ENCODE measurements around the gene MON2.
A peak's percentile ranks its signal among the peaks of the same experiment; 100 is the strongest.
"Not testable (repeated sequence)": the region's sequence is repeated elsewhere in the genome, so short reads cannot be mapped to it uniquely, and the experiment has no call there.

MON2 gene

GRCh38 chr12:62522984-62523383 lies 56.4 kb downstream of the MON2 start:
- no peak overlapping the region for H3K4me3 Mint-ChIP-seq
- H3K36me3 Mint-ChIP-seq, result peaks cover 18% of the 10 kb centered on the region
- no peaks in the 10 kb centered on the region for H3K9me3 Mint-ChIP-seq
- H3K27ac Mint-ChIP-seq, result no peak overlapping the region
- ATAC-seq, result no peak
- no peaks in the 10 kb centered on the region for H3K4me1 Mint-ChIP-seq
- H3K27me3 Mint-ChIP-seq, result no peaks in the 10 kb centered on the region

GRCh38 chr12:62523619-62524018 lies 57.0 kb downstream of the MON2 start:
- Mint-ChIP-seq H3K4me3 (no peak overlapping the region), H3K9me3 (no peaks in the 10 kb centered on the region), H3K27ac (no peak overlapping the region), H3K4me1 (no peaks in the 10 kb centered on the region), H3K27me3 (no peaks in the 10 kb centered on the region), H3K36me3 (peaks cover 13% of the 10 kb centered on the region)
- ATAC-seq, result no peak

GRCh38 chr12:62525271-62525670 lies 58.6 kb downstream of the MON2 start:
- Mint-ChIP-seq H3K27ac (peak overlapping the region; percentile 12), H3K4me1 (no peaks in the 10 kb centered on the region), H3K4me3 (no peak overlapping the region), H3K9me3 (no peaks in the 10 kb centered on the region), H3K27me3 (no peaks in the 10 kb centered on the region), H3K36me3 (peaks cover 16% of the 10 kb centered on the region)
- ATAC-seq, result no peak

DNA sequence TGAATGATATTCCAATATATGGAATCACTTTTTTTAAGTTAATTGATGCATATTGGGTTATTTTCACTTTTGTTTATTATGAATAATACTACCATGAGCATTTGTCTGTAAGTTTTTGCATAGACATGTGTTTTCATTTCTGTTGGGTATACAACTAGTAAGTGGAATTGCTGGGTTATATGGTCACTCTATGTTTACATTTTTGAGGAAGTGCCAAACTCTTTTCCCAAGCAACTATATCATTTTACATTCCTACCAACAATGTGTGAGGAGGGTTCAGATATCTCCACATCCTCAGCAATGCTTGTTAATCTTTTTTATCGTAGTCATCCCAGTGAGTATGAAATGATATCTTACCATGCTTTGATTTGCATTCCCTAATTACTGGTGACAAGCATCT lies 64.0 kb downstream of the MON2 start:
- ATAC-seq, result no peak
- Mint-ChIP-seq H3K27ac (no peak overlapping the region), H3K9me3 (no peaks in the 10 kb centered on the region), H3K27me3 (no peaks in the 10 kb centered on the region), H3K36me3 (peaks cover 32% of the 10 kb centered on the region), H3K4me3 (no peak overlapping the region), H3K4me1 (no peaks in the 10 kb centered on the region)

GRCh38 chr12:62532333-62532732 lies 65.7 kb downstream of the MON2 start:
- Mint-ChIP-seq H3K4me3 (no peak overlapping the region), H3K9me3 (no peaks in the 10 kb centered on the region), H3K27ac (no peak overlapping the region), H3K4me1 (no peaks in the 10 kb centered on the region), H3K36me3 (peaks cover 32% of the 10 kb centered on the region), H3K27me3 (no peaks in the 10 kb centered on the region)
- ATAC-seq, result no peak

DNA sequence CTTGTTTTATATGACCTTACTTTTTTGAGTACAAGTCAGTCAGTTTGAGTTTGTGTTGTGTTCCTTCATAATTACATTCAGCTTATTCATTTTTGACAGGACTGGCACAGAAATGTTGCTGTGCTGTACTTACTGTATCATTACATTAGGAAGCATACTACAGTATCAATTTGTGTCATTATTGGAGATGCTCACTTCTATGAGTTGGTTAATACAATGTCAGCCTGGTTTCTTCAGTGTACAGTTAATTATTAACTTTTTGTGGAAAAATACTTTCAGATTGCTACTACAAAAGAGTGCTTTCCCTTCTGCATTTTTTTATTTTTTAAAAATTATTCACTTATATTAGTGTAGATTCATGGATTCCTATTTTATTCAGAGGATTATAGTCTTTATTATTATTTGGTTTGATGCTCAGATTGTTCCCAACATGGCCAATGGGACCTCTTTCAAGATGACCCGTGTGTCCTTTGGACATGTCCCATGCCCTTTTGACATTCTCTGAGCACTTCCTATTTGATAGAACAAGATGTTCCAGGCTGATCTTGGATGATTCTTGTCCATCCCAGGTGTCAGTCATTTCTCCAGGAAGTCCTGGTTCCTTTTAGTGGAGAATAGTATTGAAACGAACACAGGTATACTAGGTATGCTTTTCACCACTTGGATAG lies 66.6 kb downstream of the MON2 start:
- peaks cover 31% of the 10 kb centered on the region for H3K36me3 Mint-ChIP-seq
- no peak overlapping the region for H3K4me3 Mint-ChIP-seq
- no peak for ATAC-seq
- H3K4me1 Mint-ChIP-seq, result no peaks in the 10 kb centered on the region
- no peak overlapping the region for H3K27ac Mint-ChIP-seq
- H3K9me3 Mint-ChIP-seq, result no peaks in the 10 kb centered on the region
- H3K27me3 Mint-ChIP-seq, result no peaks in the 10 kb centered on the region

- Mint-ChIP-seq H3K9me3 (no peaks in the 10 kb centered on the region), H3K4me3 (no peak overlapping the region), H3K27ac (no peak overlapping the region), H3K36me3 (peaks cover 31% of the 10 kb centered on the region), H3K27me3 (no peaks in the 10 kb centered on the region), H3K4me1 (no peaks in the 10 kb centered on the region)
- no peak for ATAC-seq
Measured at GRCh38 chr12:62533755-62534107, 67.1 kb downstream of the MON2 start.

GRCh38 chr12:62536546-62536945 lies 69.9 kb downstream of the MON2 start:
- ATAC-seq, result no peak
- Mint-ChIP-seq H3K4me3 (no peak overlapping the region), H3K36me3 (peaks cover 38% of the 10 kb centered on the region), H3K27ac (no peak overlapping the region), H3K27me3 (no peaks in the 10 kb centered on the region), H3K9me3 (no peaks in the 10 kb centered on the region), H3K4me1 (no peaks in the 10 kb centered on the region)

DNA sequence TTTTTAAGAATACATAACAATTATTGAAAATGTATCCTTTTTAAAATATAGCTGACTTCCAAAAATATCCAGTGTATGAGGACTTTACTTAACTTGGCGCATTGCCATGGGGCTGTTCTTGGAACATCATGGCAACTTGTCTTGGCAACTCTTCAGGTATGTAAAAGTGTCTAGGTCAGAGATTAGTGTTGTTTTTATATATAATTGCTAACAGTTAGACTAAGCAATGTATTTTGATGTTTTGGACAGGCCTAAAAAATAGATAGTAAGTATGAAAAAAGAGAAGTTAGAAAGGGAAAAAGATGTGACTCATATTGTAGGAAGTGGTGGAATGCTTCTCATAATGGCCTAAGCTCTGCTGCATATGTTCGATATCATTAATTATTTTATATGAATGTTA lies 70.9 kb downstream of the MON2 start:
- no peak overlapping the region for H3K27ac Mint-ChIP-seq
- H3K4me1 Mint-ChIP-seq, result no peaks in the 10 kb centered on the region
- H3K27me3 Mint-ChIP-seq, result no peaks in the 10 kb centered on the region
- H3K9me3 Mint-ChIP-seq, result no peaks in the 10 kb centered on the region
- no peak overlapping the region for H3K4me3 Mint-ChIP-seq
- ATAC-seq, result no peak
- peaks cover 39% of the 10 kb centered on the region for H3K36me3 Mint-ChIP-seq

GRCh38 chr12:62540354-62540753 lies 73.7 kb downstream of the MON2 start:
- Mint-ChIP-seq H3K27ac (peak overlapping the region; percentile 44), H3K9me3 (no peaks in the 10 kb centered on the region), H3K4me1 (no peaks in the 10 kb centered on the region), H3K27me3 (no peaks in the 10 kb centered on the region), H3K36me3 (peaks cover 47% of the 10 kb centered on the region), H3K4me3 (no peak overlapping the region)
- no peak for ATAC-seq

GRCh38 chr12:62542814-62543213 lies 76.2 kb downstream of the MON2 start:
- H3K36me3 Mint-ChIP-seq, result peaks cover 51% of the 10 kb centered on the region
- no peak overlapping the region for H3K4me3 Mint-ChIP-seq
- ATAC-seq, result no peak

DNA sequence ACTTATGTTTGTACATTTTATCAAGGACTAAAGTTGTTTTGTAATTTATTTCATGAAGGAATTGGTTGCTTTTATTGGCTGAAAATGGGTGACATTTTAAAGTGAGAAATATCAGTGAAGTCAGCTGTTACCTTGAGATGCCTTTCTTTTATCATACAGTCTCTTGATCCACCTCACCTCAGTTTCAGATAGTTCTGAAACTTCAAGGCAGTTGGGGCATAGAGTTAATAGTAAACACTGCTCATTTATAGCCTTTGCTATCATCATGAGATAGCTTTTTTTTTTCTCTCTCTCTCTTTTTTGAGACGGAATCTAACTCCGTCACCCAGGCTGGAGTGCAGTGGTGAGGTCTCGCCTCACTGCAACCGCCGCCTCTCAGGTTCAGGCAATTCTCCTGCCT lies 76.7 kb downstream of the MON2 start:
- Mint-ChIP-seq H3K9me3 (no peaks in the 10 kb centered on the region), H3K4me3 (no peak overlapping the region), H3K4me1 (no peaks in the 10 kb centered on the region), H3K36me3 (peaks cover 56% of the 10 kb centered on the region), H3K27me3 (no peaks in the 10 kb centered on the region), H3K27ac (no peak overlapping the region)
- no peak for ATAC-seq

More at GRCh38 chr12:62542814-62543213, 76.2 kb downstream of the MON2 start:
- H3K27me3 Mint-ChIP-seq, result no peaks in the 10 kb centered on the region
- no peaks in the 10 kb centered on the region for H3K9me3 Mint-ChIP-seq
- H3K27ac Mint-ChIP-seq, result no peak overlapping the region
- no peaks in the 10 kb centered on the region for H3K4me1 Mint-ChIP-seq

DNA sequence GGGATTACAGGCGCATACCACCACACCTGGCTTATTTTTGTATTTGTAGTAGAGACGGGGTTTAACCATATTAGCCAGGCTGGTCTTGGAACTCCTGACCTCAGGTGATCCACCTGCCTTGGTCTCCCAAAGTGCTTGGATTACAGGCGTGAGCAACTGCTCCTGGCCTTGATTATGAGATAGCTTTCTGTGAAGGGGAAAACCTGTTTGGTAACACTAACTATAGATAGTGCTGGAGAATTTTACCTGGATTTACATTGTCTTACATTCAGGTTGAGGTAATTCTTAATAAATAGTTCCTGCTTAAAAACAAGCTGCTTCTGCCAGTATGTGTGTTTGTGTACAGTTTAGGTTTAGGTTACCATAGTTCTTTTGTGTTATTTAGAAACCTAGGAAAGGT lies 77.1 kb downstream of the MON2 start:
- ATAC-seq, result no peak
- no peaks in the 10 kb centered on the region for H3K9me3 Mint-ChIP-seq
- H3K4me1 Mint-ChIP-seq, result no peaks in the 10 kb centered on the region
- no peak overlapping the region for H3K27ac Mint-ChIP-seq
- H3K4me3 Mint-ChIP-seq, result no peak overlapping the region
- H3K36me3 Mint-ChIP-seq, result peaks cover 58% of the 10 kb centered on the region
- no peaks in the 10 kb centered on the region for H3K27me3 Mint-ChIP-seq

GRCh38 chr12:62552906-62553556 lies 86.4 kb downstream of the MON2 start:
- peaks cover 46% of the 10 kb centered on the region for H3K36me3 Mint-ChIP-seq
- ATAC-seq, result no peak
- H3K4me3 Mint-ChIP-seq, result no peak overlapping the region
- H3K27me3 Mint-ChIP-seq, result no peaks in the 10 kb centered on the region
- H3K9me3 Mint-ChIP-seq, result no peaks in the 10 kb centered on the region
- peak overlapping the region; percentile 40 for H3K27ac Mint-ChIP-seq
- H3K4me1 Mint-ChIP-seq, result no peaks in the 10 kb centered on the region

GRCh38 chr12:62559366-62559765 lies 92.7 kb downstream of the MON2 start:
- H3K4me1 Mint-ChIP-seq, H3K27ac Mint-ChIP-seq, H3K4me3 Mint-ChIP-seq, H3K27me3 Mint-ChIP-seq, H3K9me3 Mint-ChIP-seq, ATAC-seq: not testable (repeated sequence)
- H3K36me3 Mint-ChIP-seq, result peaks cover 32% of the 10 kb centered on the region

DNA sequence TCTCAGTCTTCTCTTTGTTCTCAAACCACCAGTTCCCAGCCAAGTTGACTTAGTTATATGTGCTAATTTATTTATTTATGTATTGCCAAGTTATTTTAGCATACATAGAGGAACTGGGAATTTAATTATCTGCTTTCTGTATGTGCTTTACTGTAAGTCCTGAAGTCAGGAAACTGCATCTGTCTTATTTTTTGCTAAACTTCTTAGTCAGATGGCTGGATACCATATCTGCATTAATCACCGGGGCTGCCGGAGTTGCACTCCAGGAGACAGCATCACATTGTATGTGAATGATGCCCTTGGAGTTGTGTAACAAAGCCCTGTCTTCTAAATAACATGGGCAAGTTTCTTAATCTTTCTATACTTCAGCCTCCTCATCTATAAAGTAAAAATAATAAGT lies 96.2 kb downstream of the MON2 start:
- ATAC-seq, result no peak
- Mint-ChIP-seq H3K4me1 (no peaks in the 10 kb centered on the region), H3K27me3 (no peaks in the 10 kb centered on the region), H3K36me3 (peaks cover 34% of the 10 kb centered on the region), H3K9me3 (no peaks in the 10 kb centered on the region), H3K4me3 (no peak overlapping the region), H3K27ac (no peak overlapping the region)
